Neuronal stem cell (in vitro differentiated cells): ENCODE results near the gene FASLG.

Experiments
- DNase-seq: peaks from one replicate; pipeline ENCODE4 v3.0.0-alpha.2; 2013; ENCODE audit warnings: low spot score
- H2AFZ ChIP-seq: one replicate; pipeline ENCODE4 v1.6.1; 2013; ENCODE audit warnings: mild to moderate bottlenecking, low read length, inconsistent platforms
- H2AK5ac ChIP-seq: 2 replicates; pipeline ENCODE4 v1.6.1; 2013; ENCODE audit warnings: low read depth, mild to moderate bottlenecking, inconsistent platforms, low read length, moderate library complexity, mixed read lengths
- H2BK120ac ChIP-seq: 2 replicates; pipeline ENCODE4 v1.6.1; 2013; ENCODE audit warnings: low read depth, mild to moderate bottlenecking, inconsistent platforms, low read length, moderate library complexity, mixed read lengths
- H2BK12ac ChIP-seq: one replicate; pipeline ENCODE4 v1.6.1; 2013; ENCODE audit warnings: low read length, inconsistent platforms
- H2BK15ac ChIP-seq: 2 replicates; pipeline ENCODE4 v1.6.1; 2013; ENCODE audit warnings: mild to moderate bottlenecking, low read length, inconsistent platforms, mixed read lengths
- H2BK5ac ChIP-seq: one replicate; pipeline ENCODE4 v1.6.1; 2013; ENCODE audit warnings: inconsistent platforms, mild to moderate bottlenecking, low read length, moderate library complexity
- H3K14ac ChIP-seq: one replicate; pipeline ENCODE4 v1.6.1; 2013; ENCODE audit warnings: low read length, inconsistent platforms
- H3K18ac ChIP-seq: 2 replicates; pipeline ENCODE4 v1.6.1; 2013; ENCODE audit warnings: low read length, inconsistent platforms
- H3K23ac ChIP-seq: 2 replicates; pipeline ENCODE4 v1.6.1; 2013; ENCODE audit warnings: low read depth, mild to moderate bottlenecking, mixed read lengths, low read length, inconsistent platforms; ENCODE audit not compliant: poor library complexity
- H3K27ac ChIP-seq: replicated peaks from 3 replicates; pipeline ENCODE4 v1.5.1; 2013; ENCODE audit warnings: low read length, inconsistent platforms
- H3K27me3 ChIP-seq, 3 experiments: 2 replicates each; pipeline ENCODE4 v1.6.1; 2013; ENCODE audit warnings: low read length in 3 of 3, mild to moderate bottlenecking in 2 of 3, inconsistent platforms in 1 of 3, low read depth in 1 of 3, mixed read lengths in 1 of 3, moderate library complexity in 1 of 3; ENCODE audit not compliant: control insufficient read depth in 3 of 3, insufficient read depth in 3 of 3
- H3K36me3 ChIP-seq, 2 donors: replicated peaks in 1 of 2; 2 replicates each; pipeline ENCODE4 v1.6.1; 2013; ENCODE audit warnings: low read length in 2 of 2; ENCODE audit not compliant: control insufficient read depth in 2 of 2, insufficient read depth in 2 of 2
- H3K4ac ChIP-seq: 2 replicates; pipeline ENCODE4 v1.6.1; 2013; ENCODE audit warnings: inconsistent platforms, mild to moderate bottlenecking, low read length, moderate library complexity
- H3K4me1 ChIP-seq, 2 donors: 1 replicate in 1 of 2; 2 replicates in 1 of 2; pipeline ENCODE4 v1.6.1; 2013; ENCODE audit warnings: low read length in 2 of 2, low read depth in 1 of 2; ENCODE audit not compliant: control insufficient read depth in 2 of 2, insufficient read depth in 1 of 2
- H3K4me2 ChIP-seq: one replicate; pipeline ENCODE4 v1.6.1; 2013; ENCODE audit warnings: mild to moderate bottlenecking, low read length, inconsistent platforms; ENCODE audit not compliant: insufficient read depth, poor library complexity, severe bottlenecking
- H3K4me3 ChIP-seq, 2 donors: 2 replicates each; pipeline ENCODE4 v1.5.1; 2013; ENCODE audit warnings: low read length in 2 of 2, mild to moderate bottlenecking in 2 of 2, inconsistent platforms in 1 of 2, moderate library complexity in 1 of 2
- H3K79me1 ChIP-seq: one replicate; pipeline ENCODE4 v1.6.1; 2013; ENCODE audit warnings: low read depth, mild to moderate bottlenecking, inconsistent platforms, low read length, moderate library complexity
- H3K9ac ChIP-seq: one replicate; pipeline ENCODE4 v1.6.1; 2013; ENCODE audit warnings: mild to moderate bottlenecking, low read depth, low read length, inconsistent platforms; ENCODE audit not compliant: poor library complexity
- H3K9me3 ChIP-seq, 2 donors: replicated peaks in 1 of 2; 2 replicates each; pipeline versions ENCODE3 to v1.6.1; 2013; ENCODE audit warnings: low read length in 2 of 2, mild to moderate bottlenecking in 2 of 2, inconsistent platforms in 1 of 2, low read depth in 1 of 2, mixed read lengths in 1 of 2, moderate library complexity in 1 of 2; ENCODE audit not compliant: control insufficient read depth in 2 of 2, insufficient read depth in 1 of 2
- H4K8ac ChIP-seq: one replicate; pipeline ENCODE4 v1.6.1; 2013; ENCODE audit warnings: low read depth, mild to moderate bottlenecking, inconsistent platforms, low read length, moderate library complexity
- H4K91ac ChIP-seq: one replicate; pipeline ENCODE4 v1.6.1; 2013; ENCODE audit warnings: low read length, low read depth, mild to moderate bottlenecking, inconsistent platforms; ENCODE audit not compliant: poor library complexity
- WGBS, 2 donors: extraction: QIAGEN DNeasy Blood & Tissue Kit; methylation state at CpG; one replicate each; pipeline ENCODE4 v1.1.7; 2013; ENCODE audit warnings: missing lambda C conversion rate in 2 of 2, mixed read lengths in 1 of 2; ENCODE audit not compliant: insufficient read length in 2 of 2, insufficient replicate concordance in 1 of 2; ENCODE audit errors: extremely low coverage in 2 of 2; 5-methylcytosine and 5-hydroxymethylcytosine counted together

Gene FASLG

GRCh38 chr1:172700556-172700955 is 41.7 kb downstream of the FASLG start:
- no peak overlapping the region for H2BK12ac ChIP-seq
- no peak overlapping the region for H3K14ac ChIP-seq
- no peak overlapping the region for H3K27ac ChIP-seq
- H2BK5ac ChIP-seq, result no peak overlapping the region
- no peak overlapping the region for H3K4ac ChIP-seq
- no peaks in the 10 kb centered on the region for H3K9me3 ChIP-seq
- no peaks in the 10 kb centered on the region for H3K79me1 ChIP-seq
- H2AK5ac ChIP-seq, result no peak overlapping the region
- WGBS, 2 donors, result no CpG with 5 or more reads among the region's 3 CpGs
- H3K36me3 ChIP-seq, result no peaks in the 10 kb centered on the region
- H3K4me3 ChIP-seq, result no peak overlapping the region
- peaks cover 8 to 20% of the 10 kb centered on the region in 2 donors for H3K4me1 ChIP-seq
- no peak overlapping the region for H4K8ac ChIP-seq
- H3K18ac ChIP-seq, result no peak overlapping the region
- H3K27me3 ChIP-seq, result peaks cover 0 to 31% (median 0%) of the 10 kb centered on the region in 3 experiments
- H2BK120ac ChIP-seq, result no peak overlapping the region
- H2AFZ ChIP-seq, result no peak overlapping the region
- no peak overlapping the region for H3K9ac ChIP-seq
- H2BK15ac ChIP-seq, result no peak overlapping the region
- no peak overlapping the region for H3K23ac ChIP-seq
- H3K4me2 ChIP-seq, result no peak overlapping the region
- H4K91ac ChIP-seq, result no peak overlapping the region
- no peak for DNase-seq

DNA sequence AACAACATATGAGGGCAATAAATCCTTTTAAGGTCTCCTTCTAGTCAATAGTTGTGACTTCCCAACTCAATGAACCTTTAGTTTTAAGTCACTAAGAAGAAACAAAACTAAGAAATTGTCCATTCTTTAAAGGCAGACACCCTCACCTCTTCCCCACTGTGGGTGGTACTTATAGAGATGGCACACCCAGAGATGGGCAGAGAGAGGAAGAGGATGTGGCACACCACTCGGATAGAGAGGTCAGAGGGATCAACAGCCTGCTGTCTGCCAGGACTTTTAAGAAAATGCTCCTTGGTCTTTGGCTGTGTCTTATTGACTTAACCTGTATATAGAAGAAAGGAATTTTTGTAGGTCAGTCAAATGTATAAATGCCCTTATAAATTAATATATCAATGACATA is 45.1 kb downstream of the FASLG start:
- H3K36me3 ChIP-seq, result no peaks in the 10 kb centered on the region
- no peak for DNase-seq
- no peak overlapping the region for H3K4me3 ChIP-seq
- H4K8ac ChIP-seq, result no peak overlapping the region
- H3K27me3 ChIP-seq, result peaks cover 0 to 1% (median 0%) of the 10 kb centered on the region in 3 experiments
- H2BK5ac ChIP-seq, result no peak overlapping the region
- no peak overlapping the region for H2BK15ac ChIP-seq
- no peak overlapping the region for H2BK12ac ChIP-seq
- H4K91ac ChIP-seq, result no peak overlapping the region
- no peaks in the 10 kb centered on the region for H3K79me1 ChIP-seq
- no peak overlapping the region for H3K14ac ChIP-seq
- H3K18ac ChIP-seq, result no peak overlapping the region
- no CpG with 5 or more reads among the region's 1 CpG for WGBS, 2 donors
- H2AFZ ChIP-seq, result no peak overlapping the region
- no peaks in the 10 kb centered on the region for H3K9me3 ChIP-seq
- no peak overlapping the region for H3K27ac ChIP-seq
- no peak overlapping the region for H3K23ac ChIP-seq
- no peak overlapping the region for H2BK120ac ChIP-seq
- H2AK5ac ChIP-seq, result no peak overlapping the region
- H3K4ac ChIP-seq, result no peak overlapping the region
- H3K4me2 ChIP-seq, result no peak overlapping the region
- peaks cover 5 to 12% of the 10 kb centered on the region in 2 donors for H3K4me1 ChIP-seq
- H3K9ac ChIP-seq, result no peak overlapping the region

- H4K91ac ChIP-seq, result no peak overlapping the region
- H3K36me3 ChIP-seq, result no peaks in the 10 kb centered on the region
- no peak overlapping the region for H3K4ac ChIP-seq
- H3K27ac ChIP-seq, result no peak overlapping the region
- H2BK12ac ChIP-seq, result no peak overlapping the region
- H2BK5ac ChIP-seq, result no peak overlapping the region
- no peak overlapping the region for H3K14ac ChIP-seq
- H3K27me3 ChIP-seq, result no peaks in the 10 kb centered on the region
- peak overlapping the region; percentile 25 for H2AFZ ChIP-seq
- H3K4me3 ChIP-seq, result no peak overlapping the region
- no peak overlapping the region for H3K4me2 ChIP-seq
- H4K8ac ChIP-seq, result no peak overlapping the region
- H2BK15ac ChIP-seq, result no peak overlapping the region
- no peak overlapping the region for H3K9ac ChIP-seq
- DNase-seq, result no peak
- H3K4me1 ChIP-seq, result peaks cover 4 to 10% of the 10 kb centered on the region in 2 donors
- no peak overlapping the region for H3K23ac ChIP-seq
- no peaks in the 10 kb centered on the region for H3K9me3 ChIP-seq
- H3K79me1 ChIP-seq, result no peaks in the 10 kb centered on the region
- no peak overlapping the region for H2BK120ac ChIP-seq
- WGBS, 2 donors, result no CpG with 5 or more reads among the region's 2 CpGs
- no peak overlapping the region for H2AK5ac ChIP-seq
- no peak overlapping the region for H3K18ac ChIP-seq
These were observed 45.7 kb downstream of the FASLG start for GRCh38 chr1:172704420-172705210.

DNA sequence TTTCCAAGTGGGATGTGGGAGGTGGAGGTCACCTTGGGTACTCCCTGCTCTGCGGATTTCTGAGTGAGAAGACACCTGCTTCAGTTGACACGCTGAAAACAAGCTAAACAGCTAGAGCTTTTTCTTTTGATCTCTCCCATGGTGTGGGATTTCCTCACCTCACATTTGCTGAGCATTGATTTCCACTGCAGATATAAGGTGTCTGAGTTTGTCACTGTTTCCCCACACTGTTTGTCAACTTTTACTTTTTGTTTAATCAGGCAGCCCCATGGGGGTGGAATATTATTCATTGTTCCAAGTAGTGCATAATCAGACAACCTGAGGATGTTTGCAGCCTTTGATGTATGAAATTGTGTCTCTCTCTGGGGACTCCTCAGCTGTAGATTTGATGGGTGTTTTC is 49.5 kb downstream of the FASLG start:
- no peak for DNase-seq
- no peak overlapping the region for H2BK120ac ChIP-seq
- H2BK5ac ChIP-seq, result no peak overlapping the region
- no peaks in the 10 kb centered on the region for H3K27me3 ChIP-seq
- H3K4me1 ChIP-seq, result peaks cover 4 to 7% of the 10 kb centered on the region in 2 donors
- H4K8ac ChIP-seq, result no peak overlapping the region
- H3K4ac ChIP-seq, result no peak overlapping the region
- no peak overlapping the region for H2AK5ac ChIP-seq
- no peaks in the 10 kb centered on the region for H3K9me3 ChIP-seq
- WGBS, 2 donors, result no CpG with 5 or more reads among the region's 2 CpGs
- H3K23ac ChIP-seq, result no peak overlapping the region
- H3K18ac ChIP-seq, result no peak overlapping the region
- H3K4me3 ChIP-seq, result no peak overlapping the region
- H3K36me3 ChIP-seq, result no peaks in the 10 kb centered on the region
- H2BK12ac ChIP-seq, result no peak overlapping the region
- H4K91ac ChIP-seq, result no peak overlapping the region
- H3K9ac ChIP-seq, result no peak overlapping the region
- no peak overlapping the region for H2BK15ac ChIP-seq
- H3K79me1 ChIP-seq, result no peaks in the 10 kb centered on the region
- no peak overlapping the region for H3K27ac ChIP-seq
- H3K4me2 ChIP-seq, result no peak overlapping the region
- no peak overlapping the region for H2AFZ ChIP-seq
- H3K14ac ChIP-seq, result no peak overlapping the region
